ENCODE results near the gene LTB4R2.
A peak's percentile ranks its signal among the peaks of the same experiment; 100 is the strongest.

LTB4R2 gene

DNA sequence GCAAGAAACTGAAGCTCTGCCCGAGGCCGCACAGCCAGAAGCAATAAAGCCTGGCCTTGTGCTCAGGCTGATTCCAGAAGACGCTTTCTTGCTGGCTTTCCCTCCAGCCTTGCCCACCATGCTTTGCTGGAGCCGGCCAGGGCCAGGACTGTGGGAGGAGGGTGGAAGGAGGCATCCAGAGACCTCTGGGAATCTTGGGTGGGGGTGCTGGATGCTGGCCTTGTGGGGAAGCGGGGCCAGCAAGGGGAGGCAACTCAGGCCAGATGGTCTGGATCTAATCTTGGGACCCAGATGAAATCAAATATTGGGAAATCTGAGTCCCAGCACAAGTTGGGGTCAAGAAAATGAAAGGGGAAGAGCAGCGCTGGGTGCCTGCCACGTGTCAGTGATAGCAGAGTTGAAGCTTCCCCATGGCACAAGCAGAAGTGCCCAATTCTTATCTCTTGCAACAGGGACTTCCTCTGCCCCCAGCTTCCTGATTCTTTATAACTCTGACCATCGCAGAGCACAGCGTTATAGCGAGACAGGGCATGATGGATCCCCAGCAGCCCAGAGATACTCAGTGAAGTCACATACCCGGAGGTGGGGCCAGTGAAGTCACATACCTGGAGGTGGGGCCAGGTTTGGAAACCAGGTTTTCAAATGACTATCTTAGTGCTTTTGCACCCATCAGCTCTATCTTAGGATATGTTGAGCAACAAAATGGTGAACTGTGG is 32.2 kb upstream of the LTB4R2 start:
- no peak for DNase-seq

DNA sequence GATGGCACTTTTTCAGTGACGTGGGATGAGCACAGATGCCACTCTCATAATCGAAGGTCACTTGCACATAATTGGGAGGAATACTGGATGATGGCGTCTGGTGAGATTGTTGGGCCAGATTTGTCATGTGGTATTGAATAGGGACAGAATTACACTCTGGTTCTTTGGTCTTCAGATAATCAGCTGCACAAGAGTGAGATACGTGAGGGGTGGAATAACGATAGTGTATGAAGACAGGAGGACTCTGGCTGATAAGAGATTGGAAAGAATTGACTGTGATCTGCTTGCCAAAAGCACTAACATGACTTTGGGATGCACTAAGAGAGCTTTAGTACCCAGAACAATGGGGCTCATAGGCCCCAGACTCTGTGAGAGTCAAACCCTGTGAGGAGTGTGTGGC is 31.5 kb upstream of the LTB4R2 start:
- DNase-seq, result no peak

DNA sequence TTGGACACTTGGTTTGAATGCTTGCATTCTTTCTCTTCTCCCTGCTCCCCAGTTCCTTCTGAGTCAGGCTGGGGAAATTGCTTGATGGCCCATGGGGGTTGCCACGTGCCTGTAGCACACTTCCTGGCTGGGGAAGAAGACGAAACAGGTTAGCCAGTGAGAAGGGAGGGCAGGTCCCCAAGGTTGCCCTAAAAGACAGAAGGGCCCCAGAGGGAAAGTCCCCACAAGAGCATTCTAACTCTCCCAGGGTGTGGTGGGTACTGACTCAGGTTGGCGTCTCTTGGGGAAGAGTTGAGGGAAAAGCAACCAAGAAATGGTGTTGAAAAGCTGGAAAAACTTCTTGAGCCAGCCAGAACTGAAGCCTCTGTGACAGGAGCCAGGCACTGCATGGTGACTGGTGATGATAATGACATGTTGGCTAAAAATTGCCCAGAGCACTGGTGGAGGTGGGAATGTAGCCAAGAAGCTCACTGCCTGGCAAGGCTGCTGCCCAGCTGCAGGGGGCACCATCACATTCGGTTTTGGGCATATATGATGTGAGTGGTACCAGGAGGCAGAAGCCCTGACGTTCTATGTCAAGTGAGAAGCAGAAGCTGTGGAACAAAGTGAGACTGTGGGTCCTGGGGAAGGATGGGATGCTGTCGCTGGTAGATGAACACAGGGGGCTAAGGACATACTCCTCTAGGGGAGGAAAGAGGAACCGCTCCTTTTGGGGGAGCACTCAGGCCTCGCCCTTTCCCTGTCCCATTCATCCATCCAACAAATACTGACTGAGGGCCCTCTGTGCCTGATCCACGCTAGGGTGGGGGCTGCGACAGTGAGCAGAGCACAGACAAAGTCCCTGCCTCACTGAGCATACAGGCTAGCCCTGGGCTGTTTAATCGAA is 30.4 kb upstream of the LTB4R2 start:
- no peak for DNase-seq

- no peak for DNase-seq
These were observed 29.0 kb upstream of the LTB4R2 start for GRCh38 chr14:24280797-24281460.

- no peak for DNase-seq
These were observed 28.3 kb upstream of the LTB4R2 start for GRCh38 chr14:24281636-24282035.

DNA sequence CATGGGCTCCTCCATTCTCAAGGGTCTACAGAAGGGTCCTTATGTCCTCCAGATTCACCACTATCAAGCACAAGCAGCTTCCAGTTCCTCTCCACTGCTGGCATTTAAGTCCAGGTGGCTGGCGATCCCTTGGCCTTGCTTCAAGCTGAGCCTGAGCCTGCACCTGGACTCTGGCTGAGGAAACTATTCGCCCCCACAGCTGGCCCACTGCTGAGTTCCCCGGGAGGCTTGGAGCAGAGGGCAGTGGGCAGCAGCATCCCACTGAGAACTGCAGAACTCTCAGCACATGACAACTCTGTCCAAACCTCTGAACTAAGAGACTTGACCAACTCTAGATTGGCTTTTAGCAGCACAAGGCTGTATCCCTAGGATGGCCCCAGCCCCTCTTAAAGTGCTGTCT is 27.2 kb upstream of the LTB4R2 start:
- DNase-seq, result no peak

- no peak for DNase-seq
These were observed 26.0 kb upstream of the LTB4R2 start for GRCh38 chr14:24283796-24284460.

- no peak for DNase-seq
These were observed 25.4 kb upstream of the LTB4R2 start for GRCh38 chr14:24284501-24285035.

DNA sequence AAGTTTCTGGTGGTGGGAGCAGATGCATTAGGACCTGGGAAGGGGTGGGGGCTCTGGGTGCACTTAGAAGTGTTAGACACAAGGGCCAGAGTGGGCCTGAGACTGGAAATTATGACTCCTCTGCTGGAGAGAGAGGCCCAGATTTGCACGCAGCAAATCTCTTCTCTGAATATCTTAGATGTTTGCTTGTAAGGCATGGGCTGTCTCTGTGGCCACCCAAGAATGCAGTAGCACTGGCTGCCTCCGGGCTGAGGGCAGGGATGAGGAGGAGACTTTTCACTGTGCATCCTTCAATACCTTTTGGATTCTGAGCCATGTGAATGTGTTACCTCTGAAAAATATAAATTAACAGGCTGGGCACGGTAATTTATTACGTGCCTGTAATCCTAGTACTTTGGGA is 24.6 kb upstream of the LTB4R2 start:
- DNase-seq, result no peak

GRCh38 chr14:24286996-24287395 is 22.9 kb upstream of the LTB4R2 start:
- DNase-seq, result no peak

- no peak for DNase-seq
These were observed 20.2 kb upstream of the LTB4R2 start for GRCh38 chr14:24289649-24290280.

DNA sequence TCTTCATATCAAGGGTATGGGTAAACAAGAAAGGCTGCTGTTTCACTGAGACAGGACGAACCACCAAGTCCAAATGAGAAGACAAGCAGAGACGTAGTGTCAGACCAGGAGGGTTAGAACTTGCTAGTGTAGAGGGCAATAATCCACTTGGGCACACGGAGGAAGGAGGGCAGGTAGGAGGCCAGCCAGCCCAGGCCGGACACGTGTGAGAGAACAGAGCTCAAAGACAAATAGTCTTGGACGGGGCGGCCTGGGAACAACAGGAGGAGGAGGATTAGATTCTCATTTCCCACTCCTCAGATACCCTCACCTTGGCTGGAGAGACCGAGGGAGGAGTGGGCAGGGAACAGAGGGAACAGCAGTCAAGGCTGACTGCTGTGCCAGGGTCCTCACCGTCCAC is 19.2 kb upstream of the LTB4R2 start:
- no peak for DNase-seq

GRCh38 chr14:24291446-24292117 is 18.4 kb upstream of the LTB4R2 start:
- no peak for DNase-seq

- no peak for DNase-seq
These were observed 17.7 kb upstream of the LTB4R2 start for GRCh38 chr14:24292118-24292807.

DNA sequence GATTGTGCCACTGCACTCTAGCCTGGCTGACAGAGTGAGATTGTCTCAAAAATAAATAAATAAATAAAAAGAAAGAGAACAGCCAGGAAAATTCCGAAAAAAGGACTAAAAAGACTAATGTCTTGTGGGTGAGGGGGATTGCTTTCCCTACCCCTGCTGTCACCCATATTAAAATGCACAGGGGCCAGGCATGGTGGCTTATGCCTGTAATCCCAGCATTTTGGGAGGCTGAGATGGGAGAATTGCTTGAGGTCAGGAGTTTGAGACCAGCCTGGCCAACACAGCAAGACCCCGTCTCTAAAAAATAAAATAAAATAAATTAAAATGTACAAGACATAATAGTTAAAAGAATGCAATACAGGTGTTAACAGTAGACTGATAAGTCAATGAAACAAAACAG is 16.4 kb upstream of the LTB4R2 start:
- DNase-seq, result no peak

DNA sequence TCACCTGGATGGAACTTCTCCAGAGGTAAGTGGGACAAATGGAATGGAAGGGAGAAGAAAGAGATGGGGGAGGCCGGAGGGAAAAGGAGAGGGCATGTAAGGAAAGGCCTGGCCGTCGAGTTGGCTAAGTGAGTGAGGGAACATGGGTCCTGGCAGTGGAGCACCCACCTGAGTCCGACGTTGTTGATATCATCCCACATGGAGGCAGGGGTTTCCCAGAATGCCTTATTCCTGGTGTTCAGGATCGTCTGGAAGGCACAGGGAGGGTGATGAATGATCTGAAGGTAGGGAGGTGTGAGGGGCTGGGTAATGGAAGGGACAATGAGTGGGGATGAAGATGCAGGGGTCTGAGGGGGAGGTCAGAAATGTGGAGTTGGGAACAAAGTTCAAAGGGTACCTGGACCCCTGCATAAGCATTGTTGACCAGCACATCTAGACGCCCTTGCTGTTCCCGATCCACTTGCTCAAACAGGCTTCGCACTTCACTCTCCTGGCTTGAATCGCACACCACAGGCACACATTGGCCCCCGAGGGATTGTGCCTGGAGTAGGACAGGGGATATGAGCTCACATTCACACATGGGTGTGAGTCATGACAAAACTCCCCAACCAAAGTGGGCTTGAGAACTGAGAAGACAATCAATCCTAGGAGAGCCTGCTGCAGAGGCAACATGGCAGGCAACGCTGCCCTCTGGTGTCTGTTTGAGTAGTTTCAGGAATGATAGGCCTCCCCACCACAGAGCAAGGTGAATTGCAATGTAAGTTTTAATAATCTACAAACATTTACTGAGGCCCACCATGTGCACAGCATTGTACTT is 13.4 kb upstream of the LTB4R2 start:
- peak; percentile 63 for DNase-seq

- DNase-seq, result no peak
These were observed 12.6 kb upstream of the LTB4R2 start for GRCh38 chr14:24297190-24297964.

DNA sequence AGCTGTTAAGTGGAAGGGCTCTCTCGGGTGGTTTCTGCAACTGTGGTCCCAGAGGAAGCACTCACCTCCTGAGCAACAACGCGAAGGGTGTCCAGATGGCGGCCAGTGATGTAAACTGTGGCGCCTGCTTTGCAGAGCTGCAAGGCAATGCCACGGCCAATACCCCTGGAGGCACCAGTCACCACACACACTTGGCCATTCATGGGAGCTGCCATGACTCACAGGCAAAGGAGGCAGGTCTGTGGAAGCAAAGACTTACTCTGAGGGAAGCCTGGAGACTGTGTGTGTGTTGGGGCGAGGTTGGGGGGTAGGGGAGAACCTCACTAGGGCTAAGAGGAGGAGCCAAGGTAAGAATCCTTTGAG is 11.1 kb upstream of the LTB4R2 start:
- no peak for DNase-seq
